Pancreas (tissue), 10 donors: ENCODE data around the gene RNF128. TPM values are rescaled to one million over a fixed set of nuclear protein-coding genes. Genes with fewer than 3 reads are reported as not detected.
"Not testable (repeated sequence)": the region's sequence is repeated elsewhere in the genome, so short reads cannot be mapped to it uniquely, and the experiment has no call there.

Experiments used
- ATAC-seq, 4 donors: fragments of 200-7000 bp; cut with Tn5 transposase; one replicate each; pipeline versions ENCODE4 v1.8.0 to v1.9.1; 2020; ENCODE audit warnings: mild to moderate bottlenecking in 4 of 4, moderate library complexity in 4 of 4
- DNase-seq, 6 donors: peaks; one replicate each; pipeline ENCODE4 v3.0.0-alpha.2; 2020
- FAIRE-seq: peaks from 2 replicates; lab custom pipeline; 2012; peaks lifted over from hg19 to GRCh38; lab: Jason Lieb, UNC
- H3K27ac ChIP-seq, 4 donors: fragments of 200-600 bp; sonication (generic); 1 replicate in 3 of 4; 2 replicates in 1 of 4; pipeline versions ENCODE4 v1.5.0 to v1.8.0; 2020
- H3K27me3 ChIP-seq, 4 donors: fragments of 200-600 bp; one replicate each; pipeline ENCODE4 v1.8.0; 2021
- H3K36me3 ChIP-seq, 3 donors: fragments of 200-600 bp; sonication (generic) in 1 of 3; one replicate each; pipeline versions ENCODE4 v1.5.0 to v1.8.0; 2020 to 2021
- H3K4me1 ChIP-seq, 3 donors: fragments of 200-600 bp; one replicate each; pipeline ENCODE4 v1.8.0; 2021
- H3K4me3 ChIP-seq, 4 donors: fragments of 200-600 bp; sonication (generic) in 2 of 4; one replicate each; pipeline versions ENCODE4 v1.5.0 to v1.8.0; 2020 to 2021
- H3K9me3 ChIP-seq, 4 donors: fragments of 200-600 bp; one replicate each; pipeline ENCODE4 v1.8.0; 2021
- CTCF ChIP-seq, 4 donors: fragments of 200-600 bp; sonication (generic) in 3 of 4; IDR thresholded peaks; one replicate each; pipeline versions ENCODE4 v1.5.0 to v1.8.0; 2021; ENCODE audit warnings: antibody characterized with exemption in 4 of 4
- WGBS, 2 donors: extraction: QIAGEN DNeasy Blood & Tissue Kit; methylation state at CpG; one replicate each; pipeline ENCODE4 v1.1.7; 2013; 5-methylcytosine and 5-hydroxymethylcytosine counted together
- intact Hi-C, 3 donors: fragments of 100-400 bp; cut with DNase I; formaldehyde crosslinking; loops; one replicate each; pipeline versions ENCODE4 v1.11.1 to v1.14.2; 2022
- polyA plus RNA-seq, 2 donors: library from polyadenylated mRNA; stranded (reverse); fragments of 200-250 nt; gene quantifications; one replicate each; pipeline ENCODE4 v1.2.3, GENCODE V29; 2013
- total RNA-seq, 6 donors: library from RNA; stranded (reverse); fragmentation: NEBNext Ultra II Directional in 4 of 6; extraction: Animal tissue kit (Norgen Biotek cat#: 25700) in 4 of 6; gene quantifications; one replicate each; pipeline versions ENCODE4 v1.2.1 to v1.2.4, GENCODE V29; 2021 to 2023
- donor health status: healthy with polysubstance abuse.
- donor health status: DM: no; HTN: no; CAD: no; lungs with moderate emphysema.
- donor health status: DM: no; HTN: no; CAD: no.
- donor health status: control.
- donor health status: control.
- donor health status: Bipolar disorder and iron deficiency.
- donor health status: DM: yes; HTN: yes; CAD: no.
- donor health status: DM: no; HTN: no; CAD: no.
- donor health status: DM: no; HTN: no; CAD: no.
- donor health status: DM: yes; HTN: yes; CAD: no.

Gene RNF128
- total and polyA plus RNA-seq, 8 donors = 5.9 to 19.8 (median 12.7) TPM

GRCh38 chrX:106811131-106811910 is 84.8 kb downstream of the RNF128 start:
- FAIRE-seq (no peak), ATAC-seq (no peak), DNase-seq (no peak)
- no peak for TF ChIP-seq CTCF (IDR thresholded peaks at IDR 0.05)
- Histone ChIP-seq H3K27ac (no peak overlapping the region), H3K4me3 (no peak overlapping the region), H3K27me3 (no peaks in the 10 kb centered on the region), H3K36me3 (no peaks in the 10 kb centered on the region), H3K4me1 (peaks cover 0 to 7% (median 3%) of the 10 kb centered on the region in 3 donors), H3K9me3 (no peaks in the 10 kb centered on the region)
- 53 to 58% methylated on average over 7 of the region's 7 CpGs for WGBS, 2 donors
- intact Hi-C loops = no loop called here

- H3K9me3 ChIP-seq, DNase-seq, H3K27ac ChIP-seq, ATAC-seq, H3K4me1 ChIP-seq, intact Hi-C loops, H3K4me3 ChIP-seq, H3K36me3 ChIP-seq, FAIRE-seq, H3K27me3 ChIP-seq: not testable (repeated sequence)
- WGBS, 2 donors = 82 to 94% methylated on average over 5 of the region's 5 CpGs
Measured at GRCh38 chrX:106812930-106813329, 86.4 kb downstream of the RNF128 start.

- WGBS, 2 donors = 96 to 97% methylated on average over 3 of the region's 3 CpGs
- H3K36me3 ChIP-seq, H3K27me3 ChIP-seq, DNase-seq, H3K4me1 ChIP-seq, H3K4me3 ChIP-seq, H3K27ac ChIP-seq, FAIRE-seq, H3K9me3 ChIP-seq, ATAC-seq, intact Hi-C loops: not testable (repeated sequence)
Measured at GRCh38 chrX:106814093-106814492, 87.6 kb downstream of the RNF128 start.

Other genes starting within 250 kb of the RNF128 start
- 1 to 10 TPM in 5 of 6 donors, under 1 TPM in 1; 0.74 to 3.0 (median 1.6) TPM for gene RADX, start 114.7 kb upstream of the RNF128 start, total RNA-seq
- 10 to 100 TPM in 1 of 2 donors, 1 to 10 TPM in 1; 3.2 to 21.4 TPM for gene RADX, start 114.7 kb upstream of the RNF128 start, polyA plus RNA-seq
- 1 to 10 TPM; 3.8 to 8.9 (median 8.0) TPM for gene TBC1D8B, start 76.0 kb downstream of the RNF128 start, total RNA-seq
- gene TBC1D8B, start 76.0 kb downstream of the RNF128 start, polyA plus RNA-seq = 1 to 10 TPM; 3.4 to 4.9 TPM
- gene RIPPLY1, start 176.6 kb downstream of the RNF128 start, total RNA-seq = not detected
- under 1 TPM in 1 of 2 donors, not detected in 1; 0.23 TPM for gene RIPPLY1, start 176.6 kb downstream of the RNF128 start, polyA plus RNA-seq
- 10 to 100 TPM in 2 of 6 donors, 1 to 10 TPM in 4; 1.4 to 29.3 (median 7.5) TPM for gene CLDN2, start 193.7 kb downstream of the RNF128 start, total RNA-seq
- 1 to 10 TPM; 1.7 to 1.9 TPM for gene CLDN2, start 193.7 kb downstream of the RNF128 start, polyA plus RNA-seq